SIG-M5 (cell line): ENCODE data around the gene AGBL1.

Experiments used
- DNase-seq: peaks from one replicate; lab custom pipeline; 2025; lab: John Stamatoyannopoulos, UW

Gene AGBL1

GRCh38 chr15:86711476-86711875 lies 631.8 kb downstream of the AGBL1 start:
- DNase-seq = no peak

- no peak for DNase-seq
These were observed 634.6 kb downstream of the AGBL1 start for GRCh38 chr15:86714241-86714640.

DNA sequence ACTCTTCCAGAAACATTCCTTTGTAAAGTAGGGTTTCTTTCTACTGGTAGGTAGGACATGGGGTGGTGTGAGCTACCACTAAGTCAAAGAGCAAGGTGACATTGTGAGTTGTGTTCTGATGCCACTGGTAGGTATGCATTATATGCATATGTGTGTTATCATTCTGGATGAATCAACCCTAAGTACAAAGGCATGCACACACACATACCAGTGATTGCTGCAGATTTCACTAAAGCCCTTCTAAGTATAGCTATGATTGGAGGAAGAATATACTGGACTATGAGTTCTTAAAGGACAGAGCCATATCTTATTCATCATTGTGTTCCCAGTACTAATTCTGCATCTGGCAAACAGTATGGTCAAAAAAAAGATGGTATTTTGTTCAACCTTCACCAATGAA lies 646.0 kb downstream of the AGBL1 start:
- no peak for DNase-seq

- DNase-seq = no peak
These were observed 655.8 kb downstream of the AGBL1 start for GRCh38 chr15:86735247-86736040.

GRCh38 chr15:86741917-86742316 lies 662.2 kb downstream of the AGBL1 start:
- no peak for DNase-seq

DNA sequence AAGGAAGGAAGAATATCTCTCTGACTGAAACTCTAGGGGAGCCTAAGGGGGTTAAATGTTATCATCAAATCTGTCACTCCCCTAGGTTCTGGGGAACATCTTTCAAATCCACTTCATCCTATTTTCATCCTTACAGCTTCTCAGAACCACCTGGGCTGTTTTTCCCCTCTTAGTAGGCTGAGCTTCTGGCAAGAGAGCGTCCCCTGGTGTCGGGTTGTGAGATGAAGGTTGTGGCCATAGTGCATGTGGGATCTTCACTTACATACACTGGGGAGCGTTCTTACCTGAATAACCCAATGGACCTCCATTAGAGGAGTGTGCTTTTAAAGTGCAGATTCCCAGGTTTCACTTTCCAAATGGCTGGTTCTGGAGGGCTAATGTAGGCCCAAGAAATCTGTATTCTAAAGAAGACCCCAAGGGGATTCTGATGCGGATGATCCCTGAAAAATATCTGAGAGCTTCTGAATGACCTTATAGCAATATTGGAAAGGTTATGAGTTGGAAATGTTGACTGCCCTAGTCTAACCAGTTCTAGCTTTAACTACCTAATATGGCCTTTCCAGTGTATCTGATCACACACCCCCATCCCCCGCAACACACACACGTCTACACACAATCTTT lies 663.7 kb downstream of the AGBL1 start:
- DNase-seq = no peak

DNA sequence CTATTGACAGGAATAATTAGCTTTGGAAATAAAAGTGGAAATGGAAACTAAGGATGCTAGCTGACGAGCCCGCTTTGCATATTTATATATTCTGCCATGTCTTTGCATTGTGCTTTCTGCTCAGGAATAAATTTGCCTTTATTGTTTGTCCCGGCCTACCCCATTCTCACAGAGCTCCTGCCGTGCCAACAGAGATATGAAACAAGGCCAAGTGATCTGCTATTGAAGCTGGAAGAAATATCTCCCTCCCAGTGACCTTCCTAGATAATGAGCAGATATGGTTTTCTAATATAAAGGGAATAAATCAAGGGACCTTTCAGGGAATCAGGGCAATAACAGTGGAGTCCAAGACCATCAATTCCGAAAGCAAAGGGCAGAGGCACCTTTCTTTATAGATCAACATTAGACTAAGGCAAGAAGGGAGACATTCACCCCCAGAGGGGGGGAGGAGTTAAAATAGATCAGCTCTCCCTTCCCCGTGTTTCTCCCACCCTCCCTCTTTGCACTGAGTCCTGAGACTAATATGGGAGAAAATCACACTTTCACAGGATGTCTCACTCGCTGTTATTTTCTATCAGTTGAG lies 664.6 kb downstream of the AGBL1 start:
- DNase-seq = no peak

GRCh38 chr15:86751116-86751515 lies 671.4 kb downstream of the AGBL1 start:
- DNase-seq = no peak

DNA sequence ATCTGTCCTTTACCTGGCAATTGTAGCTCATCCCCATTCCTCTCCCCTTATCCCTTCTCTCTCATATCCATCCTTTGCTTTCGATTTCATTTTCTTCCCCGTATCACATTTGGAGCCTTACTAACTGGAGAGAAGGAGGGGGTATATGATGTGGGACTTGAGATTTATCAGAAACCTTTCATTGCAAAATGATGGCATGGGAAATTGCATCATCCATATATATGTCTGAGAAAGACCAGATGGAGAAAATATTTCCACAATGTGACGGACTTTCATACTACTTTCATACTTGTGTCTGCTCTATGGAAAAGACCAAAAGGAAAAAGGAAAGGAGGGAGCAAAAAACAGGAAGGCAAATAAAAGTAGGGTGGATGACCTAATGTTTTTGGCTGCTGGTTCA lies 675.2 kb downstream of the AGBL1 start:
- no peak for DNase-seq

DNA sequence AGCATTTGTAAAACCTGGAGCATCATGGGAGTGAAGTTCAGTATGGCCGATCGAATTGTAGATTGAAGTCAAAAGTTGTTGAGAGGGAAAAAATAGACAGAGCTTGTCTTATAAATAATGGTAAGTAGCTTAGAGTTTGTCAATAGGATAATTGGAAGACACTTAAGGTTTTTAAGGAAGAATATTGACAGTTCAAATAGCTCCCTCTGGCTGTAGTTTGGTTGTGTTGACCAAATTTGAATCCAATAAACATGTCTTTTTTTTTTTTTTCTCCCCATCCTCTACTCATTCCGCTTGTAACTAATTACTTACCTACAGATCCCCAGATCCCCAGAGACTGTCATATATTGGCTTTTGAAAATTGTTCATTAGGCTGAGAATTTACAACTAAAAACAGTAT lies 677.0 kb downstream of the AGBL1 start:
- DNase-seq = no peak

DNA sequence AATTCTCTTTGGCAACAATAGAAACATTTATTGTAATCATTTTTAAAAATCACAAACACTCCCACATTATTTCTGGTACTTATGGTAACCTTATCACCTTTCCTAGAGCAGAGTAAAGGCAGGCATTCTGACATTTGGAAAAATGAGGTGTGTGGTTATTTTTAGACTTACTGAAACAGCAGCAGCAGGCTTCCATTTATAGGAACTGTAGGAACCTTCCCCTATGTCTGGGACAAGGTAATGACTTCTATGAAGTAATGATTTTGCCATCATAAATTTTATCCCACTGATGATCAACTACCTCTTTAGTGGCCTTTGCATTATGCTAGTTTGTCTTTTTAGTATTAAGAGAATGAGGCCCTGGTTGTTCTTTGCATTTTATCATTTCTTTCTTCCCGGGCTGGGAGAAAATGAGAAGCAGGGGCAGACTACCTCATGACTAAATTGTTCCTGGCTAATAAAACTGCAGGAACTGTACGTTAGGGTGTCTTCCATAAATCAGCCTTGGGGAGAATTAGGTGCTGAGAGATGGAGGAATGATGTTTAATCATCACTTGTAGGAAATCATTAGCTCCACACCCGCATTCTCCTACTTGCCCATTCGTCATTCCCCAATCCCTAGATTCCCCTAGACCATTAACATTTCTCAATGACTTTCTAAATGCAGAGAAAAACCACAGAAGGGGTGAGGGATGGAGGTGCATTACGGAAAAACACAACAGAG lies 680.3 kb downstream of the AGBL1 start:
- no peak for DNase-seq

GRCh38 chr15:86762874-86763273 lies 683.2 kb downstream of the AGBL1 start:
- no peak for DNase-seq

DNA sequence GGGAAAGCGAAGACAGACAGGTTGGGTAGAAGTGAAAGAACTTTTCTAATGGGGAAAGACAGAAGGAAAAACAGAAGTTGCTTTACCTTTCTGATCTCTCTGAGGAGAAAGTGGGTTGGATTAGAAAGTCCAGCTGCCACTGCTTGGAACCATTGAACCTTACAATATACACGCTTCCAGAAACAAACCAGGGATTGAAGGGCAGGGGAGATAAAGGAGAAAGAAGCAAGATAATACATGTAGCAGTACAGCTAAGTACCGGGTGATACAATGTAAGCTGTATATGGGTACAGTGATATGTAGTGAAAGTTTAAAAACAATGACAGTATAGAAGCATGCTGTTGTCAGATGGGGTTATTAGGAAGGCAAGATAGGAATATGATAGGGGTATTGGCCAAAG lies 684.4 kb downstream of the AGBL1 start:
- DNase-seq = no peak

GRCh38 chr15:86765281-86765680 lies 685.6 kb downstream of the AGBL1 start:
- DNase-seq = no peak

GRCh38 chr15:86772369-86773059 lies 692.8 kb downstream of the AGBL1 start:
- no peak for DNase-seq

GRCh38 chr15:86773736-86774135 lies 694.1 kb downstream of the AGBL1 start:
- no peak for DNase-seq

- no peak for DNase-seq
These were observed 696.5 kb downstream of the AGBL1 start for GRCh38 chr15:86776145-86776544.

DNA sequence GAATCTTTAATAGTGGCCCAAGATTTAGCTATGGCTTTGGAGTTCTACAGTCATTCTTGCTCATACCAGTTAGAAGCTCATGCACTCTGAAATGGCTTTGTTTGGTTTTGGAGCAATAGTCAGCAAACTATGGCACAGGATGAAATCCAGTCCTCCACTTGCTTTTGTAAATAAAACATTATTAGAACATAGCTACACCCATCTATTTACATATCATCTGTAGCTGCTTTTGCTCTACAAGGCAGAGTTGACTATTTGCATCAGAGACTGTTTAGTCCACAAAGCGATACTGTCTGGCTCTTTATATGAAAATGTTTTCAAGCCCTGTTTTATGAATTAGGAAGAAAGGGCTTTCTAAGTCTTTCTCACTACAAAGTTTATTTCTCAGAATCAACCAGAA lies 716.9 kb downstream of the AGBL1 start:
- no peak for DNase-seq

DNA sequence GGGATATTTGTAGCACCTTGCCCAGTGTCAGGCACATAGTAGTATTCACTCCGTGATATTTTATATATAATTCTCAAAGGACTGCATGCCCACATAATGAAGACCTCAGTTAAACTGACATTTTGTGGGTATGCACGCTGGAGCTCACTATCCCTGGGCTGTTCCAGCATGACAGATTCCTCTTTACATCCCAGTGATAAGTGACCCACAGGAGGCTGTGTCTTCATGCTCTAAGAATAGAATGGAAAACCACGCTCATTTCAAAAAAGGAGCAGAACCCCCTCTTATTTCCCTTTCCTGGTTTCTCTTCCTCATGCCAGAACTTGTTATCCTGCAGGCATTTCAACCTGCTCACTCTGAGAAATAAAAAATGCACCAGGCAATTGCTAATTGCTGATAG lies 717.5 kb downstream of the AGBL1 start:
- no peak for DNase-seq

DNA sequence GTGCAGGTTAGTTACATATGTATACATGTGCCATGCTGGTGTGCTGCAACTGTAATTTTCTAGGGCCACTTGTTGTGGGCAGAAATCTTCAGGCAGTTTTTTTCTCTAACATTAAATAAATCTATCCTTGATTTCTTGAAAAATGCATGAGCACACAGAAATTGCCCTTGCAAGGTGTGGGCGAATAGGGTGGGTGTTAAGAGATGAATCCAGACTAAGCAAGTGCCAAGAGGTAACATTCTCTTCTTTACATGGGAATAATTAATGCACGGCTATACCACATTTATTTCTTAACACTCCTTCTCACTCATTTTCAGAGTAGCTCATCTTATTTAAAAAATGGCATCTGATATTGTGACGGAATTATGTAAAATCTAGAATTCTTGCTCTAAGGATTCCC lies 719.6 kb downstream of the AGBL1 start:
- no peak for DNase-seq

DNA sequence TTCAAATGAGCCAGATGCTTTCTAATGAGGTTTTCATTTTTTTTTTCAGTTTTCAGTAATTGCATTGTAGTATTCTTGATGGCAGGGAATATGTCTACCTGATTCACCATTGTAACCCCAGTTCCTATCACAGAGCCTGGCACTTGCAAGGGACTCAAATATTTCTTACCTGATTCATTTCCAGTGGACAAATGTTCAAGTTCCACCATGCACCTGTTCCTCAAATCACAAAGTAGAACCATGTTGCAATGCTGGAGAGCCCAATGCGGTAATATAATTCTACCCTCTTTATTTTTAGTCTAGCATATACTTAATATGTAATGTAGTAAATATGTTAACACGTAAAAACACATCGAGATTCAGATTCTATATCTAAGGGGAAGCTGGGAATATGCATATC lies 722.6 kb downstream of the AGBL1 start:
- DNase-seq = no peak

DNA sequence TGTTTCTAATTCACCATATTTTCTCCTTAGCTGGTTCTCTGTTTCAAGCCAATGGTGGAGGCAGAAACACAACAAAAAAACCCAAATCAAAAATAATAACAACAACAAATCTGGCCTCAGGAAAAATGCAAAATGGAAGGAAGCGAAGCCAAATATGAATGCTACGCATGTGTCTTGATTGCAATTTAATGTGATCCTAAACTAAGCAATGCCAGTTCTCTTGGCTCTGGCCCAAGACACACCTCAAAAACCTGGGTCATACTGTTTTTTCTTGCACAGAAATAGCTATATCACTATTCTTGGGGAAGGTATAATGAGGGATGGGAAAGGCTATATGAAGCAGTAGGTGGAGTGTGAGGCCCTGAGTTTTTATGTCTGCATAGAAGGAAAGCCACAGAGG lies 724.7 kb downstream of the AGBL1 start:
- DNase-seq = no peak
